HL-60 (cell line): ENCODE data around the gene RGMB.

Source experiments
- DNase-seq, 2 experiments: peaks; one replicate each; pipeline ENCODE4 v3.0.0-alpha.2; 2010 to 2020; ENCODE audit warnings: low read depth in 1 of 2, low spot score in 1 of 2
- H3K27ac ChIP-seq: fragments of 250-450 bp; sonication (Bioruptor Pico); replicated peaks from 2 replicates; pipeline ENCODE4 v1.5.1; 2020; ENCODE audit warnings: mild to moderate bottlenecking, moderate library complexity
- H3K27me3 ChIP-seq: fragments of 250-450 bp; sonication (Bioruptor Pico); 2 replicates; pipeline ENCODE4 v1.5.1; 2021; ENCODE audit warnings: mild to moderate bottlenecking, moderate library complexity; ENCODE audit not compliant: insufficient read depth, poor library complexity, severe bottlenecking
- H3K4me3 ChIP-seq: replicated peaks from 2 replicates; pipeline ENCODE4 v1.5.1; 2011; ENCODE audit warnings: mild to moderate bottlenecking, control low read depth, low read length; ENCODE audit not compliant: insufficient read depth
- GABPA ChIP-seq: IDR thresholded peaks from 2 replicates; pipeline ENCODE4 v1.6.1; 2012; ENCODE audit warnings: low read depth
- POLR2AphosphoS5 ChIP-seq: IDR thresholded peaks from 2 replicates; pipeline ENCODE4 v1.6.1; 2012; ENCODE audit warnings: low read depth
- SPI1 ChIP-seq: IDR thresholded peaks from 2 replicates; pipeline ENCODE4 v1.6.1; 2012; ENCODE audit warnings: low read depth, mild to moderate bottlenecking, borderline replicate concordance
- TF ChIP-seq, protein P1 (sequence below): IDR thresholded peaks from 2 replicates; pipeline ENCODE4 v1.6.1; 2012; ENCODE audit warnings: low read depth; ENCODE audit not compliant: insufficient replicate concordance
- TF ChIP-seq, protein P2 (sequence below): IDR thresholded peaks from one replicate; pipeline ENCODE4 v1.5.1; 2011; ENCODE audit warnings: low read length, control low read depth, inconsistent platforms; ENCODE audit not compliant: insufficient read depth

RGMB gene

DNA sequence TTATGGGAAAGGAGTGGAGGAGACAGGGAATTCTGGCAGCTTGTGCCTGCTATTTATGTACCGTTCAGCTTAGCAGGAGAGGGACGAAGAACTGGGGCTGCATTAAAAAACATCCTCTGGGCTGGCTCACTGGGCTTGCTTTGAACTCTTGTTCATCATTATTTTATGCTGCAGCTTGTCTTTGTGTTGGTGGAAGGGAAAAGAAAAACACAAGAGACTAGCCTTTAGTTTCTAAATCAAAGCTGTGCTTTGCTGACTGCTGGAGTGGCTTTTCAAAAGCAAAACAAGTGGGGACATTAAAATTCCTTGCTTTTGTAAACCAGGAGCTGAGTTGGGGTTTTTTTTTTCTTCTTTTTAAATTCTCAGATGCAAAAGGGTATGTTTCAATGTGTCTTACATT lies 5.9 kb upstream of the RGMB start:
- Histone ChIP-seq H3K27ac (no peak overlapping the region), H3K4me3 (no peak overlapping the region), H3K27me3 (peaks cover 7% of the 10 kb centered on the region)
- DNase-seq = no peak
- TF ChIP-seq, protein P1, sequence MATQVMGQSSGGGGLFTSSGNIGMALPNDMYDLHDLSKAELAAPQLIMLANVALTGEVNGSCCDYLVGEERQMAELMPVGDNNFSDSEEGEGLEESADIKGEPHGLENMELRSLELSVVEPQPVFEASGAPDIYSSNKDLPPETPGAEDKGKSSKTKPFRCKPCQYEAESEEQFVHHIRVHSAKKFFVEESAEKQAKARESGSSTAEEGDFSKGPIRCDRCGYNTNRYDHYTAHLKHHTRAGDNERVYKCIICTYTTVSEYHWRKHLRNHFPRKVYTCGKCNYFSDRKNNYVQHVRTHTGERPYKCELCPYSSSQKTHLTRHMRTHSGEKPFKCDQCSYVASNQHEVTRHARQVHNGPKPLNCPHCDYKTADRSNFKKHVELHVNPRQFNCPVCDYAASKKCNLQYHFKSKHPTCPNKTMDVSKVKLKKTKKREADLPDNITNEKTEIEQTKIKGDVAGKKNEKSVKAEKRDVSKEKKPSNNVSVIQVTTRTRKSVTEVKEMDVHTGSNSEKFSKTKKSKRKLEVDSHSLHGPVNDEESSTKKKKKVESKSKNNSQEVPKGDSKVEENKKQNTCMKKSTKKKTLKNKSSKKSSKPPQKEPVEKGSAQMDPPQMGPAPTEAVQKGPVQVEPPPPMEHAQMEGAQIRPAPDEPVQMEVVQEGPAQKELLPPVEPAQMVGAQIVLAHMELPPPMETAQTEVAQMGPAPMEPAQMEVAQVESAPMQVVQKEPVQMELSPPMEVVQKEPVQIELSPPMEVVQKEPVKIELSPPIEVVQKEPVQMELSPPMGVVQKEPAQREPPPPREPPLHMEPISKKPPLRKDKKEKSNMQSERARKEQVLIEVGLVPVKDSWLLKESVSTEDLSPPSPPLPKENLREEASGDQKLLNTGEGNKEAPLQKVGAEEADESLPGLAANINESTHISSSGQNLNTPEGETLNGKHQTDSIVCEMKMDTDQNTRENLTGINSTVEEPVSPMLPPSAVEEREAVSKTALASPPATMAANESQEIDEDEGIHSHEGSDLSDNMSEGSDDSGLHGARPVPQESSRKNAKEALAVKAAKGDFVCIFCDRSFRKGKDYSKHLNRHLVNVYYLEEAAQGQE = no peak
- no peak for TF ChIP-seq POLR2AphosphoS5
- TF ChIP-seq, protein P2, sequence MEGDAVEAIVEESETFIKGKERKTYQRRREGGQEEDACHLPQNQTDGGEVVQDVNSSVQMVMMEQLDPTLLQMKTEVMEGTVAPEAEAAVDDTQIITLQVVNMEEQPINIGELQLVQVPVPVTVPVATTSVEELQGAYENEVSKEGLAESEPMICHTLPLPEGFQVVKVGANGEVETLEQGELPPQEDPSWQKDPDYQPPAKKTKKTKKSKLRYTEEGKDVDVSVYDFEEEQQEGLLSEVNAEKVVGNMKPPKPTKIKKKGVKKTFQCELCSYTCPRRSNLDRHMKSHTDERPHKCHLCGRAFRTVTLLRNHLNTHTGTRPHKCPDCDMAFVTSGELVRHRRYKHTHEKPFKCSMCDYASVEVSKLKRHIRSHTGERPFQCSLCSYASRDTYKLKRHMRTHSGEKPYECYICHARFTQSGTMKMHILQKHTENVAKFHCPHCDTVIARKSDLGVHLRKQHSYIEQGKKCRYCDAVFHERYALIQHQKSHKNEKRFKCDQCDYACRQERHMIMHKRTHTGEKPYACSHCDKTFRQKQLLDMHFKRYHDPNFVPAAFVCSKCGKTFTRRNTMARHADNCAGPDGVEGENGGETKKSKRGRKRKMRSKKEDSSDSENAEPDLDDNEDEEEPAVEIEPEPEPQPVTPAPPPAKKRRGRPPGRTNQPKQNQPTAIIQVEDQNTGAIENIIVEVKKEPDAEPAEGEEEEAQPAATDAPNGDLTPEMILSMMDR = no peak
- no peak for TF ChIP-seq SPI1
- no peak for TF ChIP-seq GABPA

DNA sequence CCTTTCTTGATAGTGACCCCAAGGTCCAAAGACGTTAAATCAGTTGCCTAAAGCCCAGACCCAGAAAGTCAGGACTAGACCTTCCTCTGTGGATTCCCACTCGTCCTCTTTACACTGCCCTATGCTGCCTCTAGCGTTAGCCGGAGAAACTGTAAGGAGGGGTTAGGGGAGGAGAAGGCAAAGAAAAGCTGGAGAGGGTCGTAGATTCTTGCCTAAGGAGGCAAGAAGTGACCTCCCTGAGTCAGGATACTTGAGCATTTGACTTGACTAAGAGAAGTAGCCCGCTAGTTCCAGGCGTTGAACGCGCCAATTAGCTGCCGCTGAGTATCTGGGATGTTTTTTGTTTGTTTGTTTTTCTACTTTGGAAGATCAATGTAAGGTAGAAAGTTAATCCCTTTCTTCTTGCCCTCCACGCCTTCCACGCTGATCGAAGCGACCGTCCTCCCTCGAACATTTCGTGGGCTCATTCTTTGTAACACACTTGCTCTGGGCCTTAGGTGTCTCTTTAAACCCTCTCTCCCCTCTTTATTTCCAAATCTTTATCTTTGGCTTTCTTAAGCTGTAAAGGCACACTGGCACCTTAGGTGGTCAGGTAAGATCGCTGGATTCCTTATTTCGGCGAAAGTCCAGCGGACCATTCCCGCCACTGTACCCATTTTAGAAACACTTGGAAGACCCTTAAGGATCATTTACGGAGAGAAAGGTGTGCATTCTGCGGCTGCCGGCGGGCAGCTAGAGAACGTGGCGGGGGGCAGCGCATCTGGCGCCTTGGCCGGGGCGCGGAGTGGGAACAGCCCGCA lies 5.1 kb upstream of the RGMB start:
- peak in 1 of 2 experiments; percentile 9 for DNase-seq
- Histone ChIP-seq H3K27me3 (peaks cover 13% of the 10 kb centered on the region), H3K4me3 (peak overlapping the region; percentile 16), H3K27ac (no peak overlapping the region)
- TF ChIP-seq POLR2AphosphoS5 = no peak
- TF ChIP-seq, protein P2 = peak; percentile 38

DNA sequence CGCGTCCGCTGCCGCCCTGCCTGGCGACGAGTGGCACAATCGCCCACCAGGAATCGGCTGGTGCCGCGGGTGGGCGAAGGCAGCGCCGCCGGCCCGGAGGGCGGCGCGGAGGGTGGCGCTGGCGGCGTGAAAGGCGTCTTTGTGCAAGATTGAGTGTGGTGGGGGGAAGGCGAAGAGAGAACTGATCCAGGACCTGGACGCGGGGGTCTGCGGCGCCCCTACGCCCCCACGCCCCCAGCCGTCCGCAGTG lies 4.6 kb upstream of the RGMB start:
- H3K4me3 ChIP-seq = peak overlapping the region; percentile 16; the same call in 1 of the 2 replicates
- H3K27me3 ChIP-seq = peaks cover 15% of the 10 kb centered on the region
- H3K27ac ChIP-seq = no peak overlapping the region
- DNase-seq = no peak
- no peak for TF ChIP-seq GABPA
- TF ChIP-seq, protein P1 = no peak
- no peak for TF ChIP-seq SPI1
- TF ChIP-seq, protein P2 = no peak
- no peak for TF ChIP-seq POLR2AphosphoS5
